Neural crest cell (in vitro differentiated cells): ENCODE measurements around the gene UTP3. TPM values are rescaled to one million over a fixed set of nuclear protein-coding genes. Genes with fewer than 3 reads are reported as not detected.

Experiments used
- DNase-seq: peaks from one replicate; pipeline ENCODE4 v3.0.0; 2021; ENCODE audit warnings: low read depth, mixed read lengths, low spot score
- H3K27ac Mint-ChIP-seq: one replicate; pipeline ENCODE4 v1.8.0; 2021; ENCODE audit warnings: mild to moderate bottlenecking, mixed read lengths; ENCODE audit not compliant: unreplicated experiment
- H3K27me3 Mint-ChIP-seq: 2 replicates; pipeline ENCODE4 v1.8.0; 2021; ENCODE audit warnings: low read depth, mild to moderate bottlenecking, mixed read lengths
- H3K36me3 Mint-ChIP-seq: 2 replicates; pipeline ENCODE4 v1.8.0; 2021; ENCODE audit warnings: low read depth, mild to moderate bottlenecking, mixed read lengths
- H3K4me1 Mint-ChIP-seq: 2 replicates; pipeline ENCODE4 v1.8.0; 2021; ENCODE audit warnings: mixed read lengths
- H3K4me3 Mint-ChIP-seq: one replicate; pipeline ENCODE4 v1.8.0; 2021; ENCODE audit warnings: mild to moderate bottlenecking, mixed read lengths
- H3K9me3 Mint-ChIP-seq: 2 replicates; pipeline ENCODE4 v1.8.0; 2021; ENCODE audit warnings: mixed read lengths
- total RNA-seq: library from RNA; stranded (reverse); gene quantifications from 2 replicates; pipeline ENCODE4 v1.2.1, GENCODE V29; 2021
- TF ChIP-seq, protein P1 (sequence below): fragments of 200-600 bp; sonication (generic); conservative IDR thresholded peaks from 2 replicates; pipeline ENCODE4 v1.5.0; 2021; ENCODE audit warnings: antibody characterized with exemption, mild to moderate bottlenecking

The UTP3 gene
- total RNA-seq, 1 donor from 2014 or later: 30.1 TPM

- no peak for DNase-seq
- TF ChIP-seq, protein P1, sequence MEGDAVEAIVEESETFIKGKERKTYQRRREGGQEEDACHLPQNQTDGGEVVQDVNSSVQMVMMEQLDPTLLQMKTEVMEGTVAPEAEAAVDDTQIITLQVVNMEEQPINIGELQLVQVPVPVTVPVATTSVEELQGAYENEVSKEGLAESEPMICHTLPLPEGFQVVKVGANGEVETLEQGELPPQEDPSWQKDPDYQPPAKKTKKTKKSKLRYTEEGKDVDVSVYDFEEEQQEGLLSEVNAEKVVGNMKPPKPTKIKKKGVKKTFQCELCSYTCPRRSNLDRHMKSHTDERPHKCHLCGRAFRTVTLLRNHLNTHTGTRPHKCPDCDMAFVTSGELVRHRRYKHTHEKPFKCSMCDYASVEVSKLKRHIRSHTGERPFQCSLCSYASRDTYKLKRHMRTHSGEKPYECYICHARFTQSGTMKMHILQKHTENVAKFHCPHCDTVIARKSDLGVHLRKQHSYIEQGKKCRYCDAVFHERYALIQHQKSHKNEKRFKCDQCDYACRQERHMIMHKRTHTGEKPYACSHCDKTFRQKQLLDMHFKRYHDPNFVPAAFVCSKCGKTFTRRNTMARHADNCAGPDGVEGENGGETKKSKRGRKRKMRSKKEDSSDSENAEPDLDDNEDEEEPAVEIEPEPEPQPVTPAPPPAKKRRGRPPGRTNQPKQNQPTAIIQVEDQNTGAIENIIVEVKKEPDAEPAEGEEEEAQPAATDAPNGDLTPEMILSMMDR: no peak
- no peaks in the 10 kb centered on the region for H3K9me3 Mint-ChIP-seq
- no peak overlapping the region for H3K27ac Mint-ChIP-seq
- H3K4me3 Mint-ChIP-seq: no peak overlapping the region
- no peaks in the 10 kb centered on the region for H3K36me3 Mint-ChIP-seq
- no peaks in the 10 kb centered on the region for H3K27me3 Mint-ChIP-seq
- peaks cover 25% of the 10 kb centered on the region for H3K4me1 Mint-ChIP-seq
Measured at GRCh38 chr4:70713453-70714078, 25.2 kb downstream of the UTP3 start.

DNA sequence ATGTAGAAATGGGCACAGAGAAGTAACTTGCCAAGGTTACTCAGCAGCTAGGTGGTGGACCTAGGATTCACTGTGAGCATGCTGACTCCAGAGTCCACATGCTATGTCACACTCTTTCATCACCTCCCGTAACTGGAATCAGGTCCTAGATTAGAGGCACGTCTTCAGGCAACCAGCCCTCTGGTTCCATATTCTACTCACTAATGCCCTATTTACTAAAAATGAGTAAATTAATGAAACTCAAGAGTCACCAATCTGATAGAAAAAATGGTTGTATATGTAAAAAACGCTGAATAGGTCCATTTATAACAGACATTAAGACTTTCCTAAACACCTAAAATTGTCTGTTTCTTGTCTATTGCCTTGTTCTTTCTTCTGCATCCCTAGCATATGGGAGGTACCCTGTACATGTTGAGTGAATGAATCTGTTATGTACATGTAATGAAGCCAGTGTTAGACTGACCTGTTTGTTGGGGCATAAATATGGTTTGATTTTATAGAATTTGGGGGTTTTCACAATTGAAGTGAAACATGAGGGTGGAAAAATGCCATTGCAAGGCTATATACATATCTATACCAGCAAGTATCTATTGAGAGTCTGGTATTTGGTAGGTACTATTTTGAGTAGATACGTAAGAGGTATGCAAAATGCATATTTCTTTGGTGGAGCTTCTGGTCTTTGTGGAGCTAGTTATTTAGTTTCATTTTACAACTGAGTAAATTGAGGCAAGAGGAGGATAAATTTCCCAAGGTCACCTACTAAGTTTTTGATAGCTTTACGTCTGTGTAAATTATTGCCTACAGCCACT is 26.0 kb downstream of the UTP3 start:
- TF ChIP-seq, protein P1: no peak
- H3K9me3 Mint-ChIP-seq: no peaks in the 10 kb centered on the region
- H3K27ac Mint-ChIP-seq: no peak overlapping the region
- no peak for DNase-seq
- peaks cover 23% of the 10 kb centered on the region for H3K4me1 Mint-ChIP-seq
- no peaks in the 10 kb centered on the region for H3K27me3 Mint-ChIP-seq
- no peaks in the 10 kb centered on the region for H3K36me3 Mint-ChIP-seq
- H3K4me3 Mint-ChIP-seq: no peak overlapping the region

- Mint-ChIP-seq H3K9me3 (no peaks in the 10 kb centered on the region), H3K36me3 (no peaks in the 10 kb centered on the region), H3K27me3 (no peaks in the 10 kb centered on the region), H3K4me3 (no peak overlapping the region), H3K4me1 (peaks cover 16% of the 10 kb centered on the region), H3K27ac (peak overlapping the region; percentile 27)
- TF ChIP-seq, protein P1: no peak
- DNase-seq: no peak
Measured at GRCh38 chr4:70715097-70715496, 26.8 kb downstream of the UTP3 start.

- peaks cover 29% of the 10 kb centered on the region for H3K4me1 Mint-ChIP-seq
- no peak overlapping the region for H3K4me3 Mint-ChIP-seq
- no peaks in the 10 kb centered on the region for H3K27me3 Mint-ChIP-seq
- H3K36me3 Mint-ChIP-seq: no peaks in the 10 kb centered on the region
- DNase-seq: no peak
- no peak overlapping the region for H3K27ac Mint-ChIP-seq
- TF ChIP-seq, protein P1: no peak
- no peaks in the 10 kb centered on the region for H3K9me3 Mint-ChIP-seq
Measured at GRCh38 chr4:70718811-70719604, 30.7 kb downstream of the UTP3 start.

- no peak for DNase-seq
- peak within 1 kb of the TSS; percentile 92 for H3K27ac Mint-ChIP-seq
- no peaks in the 10 kb centered on the region for H3K27me3 Mint-ChIP-seq
- peak within 1 kb of the TSS; percentile 89 for H3K4me3 Mint-ChIP-seq
- H3K4me1 Mint-ChIP-seq: peaks cover 36% of the 10 kb centered on the region
- H3K36me3 Mint-ChIP-seq: no peaks in the 10 kb centered on the region
- TF ChIP-seq, protein P1: no peak
- H3K9me3 Mint-ChIP-seq: no peaks in the 10 kb centered on the region
Measured at GRCh38 chr4:70721747-70722146, 33.4 kb downstream of the UTP3 start, which contains the start of gene RUFY3. Gene RUFY3 (plus strand): TSS chr4:70721964. CDS start chr4:70722574, 610 bp downstream.
